CD4-positive, alpha-beta T cell (primary cell): ENCODE results near the gene OGDHL. TPM values are rescaled to one million over a fixed set of nuclear protein-coding genes. Genes with fewer than 3 reads are reported as not detected.

ENCODE experiments used
- ATAC-seq: fragments of 200-7000 bp; cut with Tn5 transposase; one replicate; pipeline ENCODE4 v1.10.0; 2022; ENCODE audit warnings: mild to moderate bottlenecking; ENCODE audit not compliant: poor library complexity
- CTCF ChIA-PET: fragments of 350-600 bp; sonication (Branson Sonifier 250); formaldehyde crosslinking; loops from one replicate; lab custom pipeline; 2021; ENCODE audit warnings: antibody characterized with exemption, inconsistent platforms; lab: Charles Lee
- POLR2A ChIA-PET: fragments of 350-600 bp; sonication (Branson Sonifier 250); formaldehyde crosslinking; loops from one replicate; lab custom pipeline; 2021; ENCODE audit warnings: antibody characterized with exemption, inconsistent platforms; lab: Charles Lee
- DNase-seq, 14 experiments: peaks; one replicate each; pipeline ENCODE4 v3.0.0-alpha.2; 2013 to 2020; ENCODE audit warnings: mixed read lengths in 2 of 14
- H3K27ac ChIP-seq, 2 donors: one replicate each; pipeline versions ENCODE4 v1.5.1 to v1.7.0; 2013; ENCODE audit warnings: low read length in 2 of 2, low read depth in 1 of 2, mild to moderate bottlenecking in 1 of 2
- H3K27me3 ChIP-seq, 2 experiments: 1 replicate in 1 of 2; 2 replicates in 1 of 2; pipeline versions ENCODE4 v1.6.1 to v1.7.0; 2013; ENCODE audit warnings: low read length in 2 of 2, control low read depth in 1 of 2, mild to moderate bottlenecking in 1 of 2, moderate library complexity in 1 of 2; ENCODE audit not compliant: insufficient read depth in 2 of 2, control insufficient read depth in 1 of 2
- H3K36me3 ChIP-seq: one replicate; pipeline ENCODE4 v1.6.1; 2013; ENCODE audit warnings: low read length, control low read depth; ENCODE audit not compliant: insufficient read depth
- H3K4me1 ChIP-seq: one replicate; pipeline ENCODE4 v1.6.1; 2013; ENCODE audit warnings: low read length, control low read depth; ENCODE audit not compliant: insufficient read depth
- H3K4me3 ChIP-seq: one replicate; pipeline ENCODE4 v1.5.1; 2013; ENCODE audit warnings: mild to moderate bottlenecking, low read length, moderate library complexity
- H3K9me3 ChIP-seq, 2 experiments: 1 replicate in 1 of 2; 2 replicates in 1 of 2; pipeline versions ENCODE4 v1.6.1 to v1.7.0; 2013; ENCODE audit warnings: low read length in 2 of 2, mild to moderate bottlenecking in 2 of 2, control low read depth in 1 of 2, moderate library complexity in 1 of 2; ENCODE audit not compliant: control insufficient read depth in 1 of 2, insufficient read depth in 1 of 2
- H3K27ac Mint-ChIP-seq: one replicate; pipeline ENCODE4 v1.8.0; 2020; ENCODE audit warnings: mixed read lengths
- H3K27me3 Mint-ChIP-seq: one replicate; pipeline ENCODE4 v1.8.0; 2021; ENCODE audit warnings: mixed read lengths
- H3K36me3 Mint-ChIP-seq: one replicate; pipeline ENCODE4 v1.8.0; 2021; ENCODE audit warnings: low read depth, mixed read lengths
- H3K4me1 Mint-ChIP-seq: one replicate; pipeline ENCODE4 v1.8.0; 2021; ENCODE audit warnings: low read depth, mixed read lengths
- H3K4me3 Mint-ChIP-seq: one replicate; pipeline ENCODE4 v1.8.0; 2020; ENCODE audit warnings: mild to moderate bottlenecking, mixed read lengths
- H3K9me3 Mint-ChIP-seq: one replicate; pipeline ENCODE4 v1.8.0; 2020; ENCODE audit warnings: mixed read lengths
- intact Hi-C, 2 experiments: fragments of 100-400 bp; cut with DNase I in 1 of 2; cut with micrococcal nuclease in 1 of 2; formaldehyde crosslinking; loops; one replicate each; pipeline versions ENCODE4 v1.15.1 to v1.9.0; 2023 to 2025; cut with DNase I, micrococcal nuclease
- total RNA-seq, 174 experiments: library from RNA in 2 of 174; stranded (reverse) in 2 of 174; gene quantifications; one replicate each; pipeline ENCODE4 v1.2.3 and lab custom pipeline; 2021 to 2026
- TF ChIP-seq, protein P1 (sequence below): fragments of 200-600 bp; IDR thresholded peaks from one replicate; pipeline ENCODE4 v1.8.0; 2022; ENCODE audit warnings: antibody characterized with exemption, mild to moderate bottlenecking

OGDHL gene
- total RNA-seq, 2 experiments from 2014 or later = not detected

DNA sequence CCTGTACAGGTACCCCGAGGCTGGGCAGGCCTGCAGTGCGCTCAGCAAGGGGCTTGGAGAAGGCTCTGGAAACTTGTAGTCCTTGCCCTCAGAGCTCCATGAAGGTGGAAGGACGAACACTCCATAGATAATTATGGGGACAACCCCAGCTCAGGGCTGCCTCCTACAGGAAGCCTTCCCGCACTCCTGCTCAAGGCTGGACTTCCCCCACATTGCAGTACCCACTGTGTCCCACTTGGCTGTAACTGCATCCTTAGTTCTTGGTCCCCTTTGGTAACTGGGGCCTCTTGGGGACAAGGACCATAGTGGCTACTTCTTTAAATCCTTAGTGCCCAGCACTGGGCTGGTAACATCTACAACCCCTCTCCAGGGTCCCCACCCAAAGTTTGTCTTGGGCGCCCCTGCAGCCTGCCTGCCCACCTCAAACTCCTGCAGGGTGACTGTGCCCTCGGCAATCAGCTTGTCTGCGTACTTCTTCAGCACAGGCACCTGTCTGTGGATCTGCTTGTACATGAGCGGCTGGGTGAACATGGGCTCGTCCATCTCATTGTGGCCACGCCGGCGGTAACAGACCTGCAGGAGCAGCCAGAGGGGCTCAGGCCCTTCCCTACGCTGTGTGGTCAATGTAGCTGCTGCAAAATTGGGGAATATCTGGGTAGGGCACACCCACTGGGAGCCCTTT is 17.1 kb downstream of the OGDHL start:
- no peaks in the 10 kb centered on the region for H3K9me3 Mint-ChIP-seq
- H3K27ac Mint-ChIP-seq = no peak overlapping the region
- Histone ChIP-seq H3K27me3 (no peaks in the 10 kb centered on the region), H3K4me3 (no peak overlapping the region), H3K4me1 (no peaks in the 10 kb centered on the region), H3K9me3 (peaks cover 0 to 31% of the 10 kb centered on the region in 2 experiments), H3K27ac (no peak overlapping the region), H3K36me3 (no peaks in the 10 kb centered on the region)
- H3K4me3 Mint-ChIP-seq = no peak overlapping the region
- ATAC-seq = no peak
- ChIA-PET POLR2A (no interaction called here), CTCF (no interaction called here)
- H3K4me1 Mint-ChIP-seq = no peaks in the 10 kb centered on the region
- H3K36me3 Mint-ChIP-seq = no peaks in the 10 kb centered on the region
- H3K27me3 Mint-ChIP-seq = no peaks in the 10 kb centered on the region
- no peak for DNase-seq
- intact Hi-C loops = no loop called here
- TF ChIP-seq, protein P1, sequence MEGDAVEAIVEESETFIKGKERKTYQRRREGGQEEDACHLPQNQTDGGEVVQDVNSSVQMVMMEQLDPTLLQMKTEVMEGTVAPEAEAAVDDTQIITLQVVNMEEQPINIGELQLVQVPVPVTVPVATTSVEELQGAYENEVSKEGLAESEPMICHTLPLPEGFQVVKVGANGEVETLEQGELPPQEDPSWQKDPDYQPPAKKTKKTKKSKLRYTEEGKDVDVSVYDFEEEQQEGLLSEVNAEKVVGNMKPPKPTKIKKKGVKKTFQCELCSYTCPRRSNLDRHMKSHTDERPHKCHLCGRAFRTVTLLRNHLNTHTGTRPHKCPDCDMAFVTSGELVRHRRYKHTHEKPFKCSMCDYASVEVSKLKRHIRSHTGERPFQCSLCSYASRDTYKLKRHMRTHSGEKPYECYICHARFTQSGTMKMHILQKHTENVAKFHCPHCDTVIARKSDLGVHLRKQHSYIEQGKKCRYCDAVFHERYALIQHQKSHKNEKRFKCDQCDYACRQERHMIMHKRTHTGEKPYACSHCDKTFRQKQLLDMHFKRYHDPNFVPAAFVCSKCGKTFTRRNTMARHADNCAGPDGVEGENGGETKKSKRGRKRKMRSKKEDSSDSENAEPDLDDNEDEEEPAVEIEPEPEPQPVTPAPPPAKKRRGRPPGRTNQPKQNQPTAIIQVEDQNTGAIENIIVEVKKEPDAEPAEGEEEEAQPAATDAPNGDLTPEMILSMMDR = no peak

GRCh38 chr10:49744091-49744685 is 17.9 kb downstream of the OGDHL start:
- H3K36me3 ChIP-seq = no peaks in the 10 kb centered on the region
- H3K4me1 ChIP-seq = no peaks in the 10 kb centered on the region
- Mint-ChIP-seq H3K27ac (no peak overlapping the region), H3K4me3 (no peak overlapping the region), H3K9me3 (no peaks in the 10 kb centered on the region), H3K36me3 (no peaks in the 10 kb centered on the region), H3K4me1 (no peaks in the 10 kb centered on the region), H3K27me3 (no peaks in the 10 kb centered on the region)
- H3K4me3 ChIP-seq = no peak overlapping the region
- intact Hi-C loops = no loop called here
- ATAC-seq = no peak
- H3K27ac ChIP-seq = no peak overlapping the region
- POLR2A ChIA-PET = no interaction called here
- H3K9me3 ChIP-seq = peaks cover 0 to 31% of the 10 kb centered on the region in 2 experiments
- TF ChIP-seq, protein P1 = no peak
- no peaks in the 10 kb centered on the region for H3K27me3 ChIP-seq
- no peak for DNase-seq
- CTCF ChIA-PET = no interaction called here

- intact Hi-C loops = no loop called here
These were observed 18.6 kb downstream of the OGDHL start for GRCh38 chr10:49743464-49744075.

More at GRCh38 chr10:49743464-49744075, 18.6 kb downstream of the OGDHL start:
- DNase-seq (no peak), ATAC-seq (no peak)
- TF ChIP-seq, protein P1 = no peak
- no peaks in the 10 kb centered on the region for H3K9me3 Mint-ChIP-seq
- no peak overlapping the region for H3K4me3 ChIP-seq
- no peaks in the 10 kb centered on the region for H3K27me3 Mint-ChIP-seq
- no peak overlapping the region for H3K27ac ChIP-seq
- peaks cover 0 to 31% of the 10 kb centered on the region in 2 experiments for H3K9me3 ChIP-seq
- no peak overlapping the region for H3K27ac Mint-ChIP-seq
- CTCF ChIA-PET = no interaction called here
- H3K36me3 Mint-ChIP-seq = no peaks in the 10 kb centered on the region
- no peaks in the 10 kb centered on the region for H3K4me1 Mint-ChIP-seq
- no peak overlapping the region for H3K4me3 Mint-ChIP-seq
- H3K4me1 ChIP-seq = no peaks in the 10 kb centered on the region
- POLR2A ChIA-PET = no interaction called here
- H3K27me3 ChIP-seq = no peaks in the 10 kb centered on the region
- no peaks in the 10 kb centered on the region for H3K36me3 ChIP-seq
